ENCODE measurements around the gene GAPDHS.

GAPDHS gene

GRCh38 chr19:35533201-35533821 lies at the start of gene GAPDHS:
Gene GAPDHS, plus strand, starts transcription at chr19:35533456. Its CDS starts 72 bp downstream, at chr19:35533528.
- TF ChIP-seq GATA2 (IDR thresholded peaks at IDR 0.05; ENCODE audit: low read depth, low read length) (no peak), GATA3 (IDR thresholded peaks at IDR 0.05; ENCODE audit: low read depth, low read length) (no peak)

DNA sequence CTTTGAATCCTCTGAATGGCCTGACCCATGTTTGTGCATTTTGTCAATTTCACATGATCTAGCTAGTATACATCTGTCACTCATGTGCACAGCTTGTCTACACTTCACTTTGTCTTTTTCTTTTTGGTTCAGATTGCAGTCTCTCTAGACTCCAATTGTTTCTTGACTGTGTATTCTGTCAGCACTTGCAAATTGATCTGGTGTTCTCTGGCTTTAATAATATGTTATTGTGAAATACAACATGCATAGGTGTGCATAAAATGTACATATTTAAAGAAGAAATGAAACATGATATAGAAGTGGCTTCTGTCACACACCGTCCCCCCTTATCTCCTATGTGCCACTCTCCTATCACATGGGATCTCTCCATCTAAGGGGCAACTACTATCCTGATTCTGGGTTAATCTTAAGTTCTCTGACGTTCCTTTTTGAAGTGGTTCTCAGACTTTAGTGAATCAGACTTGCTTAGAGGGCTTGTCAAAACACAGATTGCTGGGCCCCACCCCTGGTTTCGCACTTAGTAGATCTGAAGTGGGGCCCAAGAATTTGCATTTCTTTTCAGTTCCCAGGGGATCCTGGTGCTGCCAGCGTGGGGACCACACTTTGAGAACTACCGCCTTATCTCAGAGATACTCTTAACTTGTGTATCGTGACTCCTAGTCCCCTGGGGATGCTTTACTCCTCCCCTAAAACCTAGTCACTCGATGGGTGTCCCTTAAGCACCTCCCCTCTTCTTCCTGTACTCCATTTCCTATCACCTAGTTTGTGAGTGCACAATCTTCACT lies 48.8 kb upstream of the GAPDHS start:
- TF ChIP-seq GATA2 (IDR thresholded peaks at IDR 0.05; ENCODE audit: low read depth, low read length), result no peak
- no peak for TF ChIP-seq GATA3 (IDR thresholded peaks at IDR 0.05; ENCODE audit: low read depth, low read length)

DNA sequence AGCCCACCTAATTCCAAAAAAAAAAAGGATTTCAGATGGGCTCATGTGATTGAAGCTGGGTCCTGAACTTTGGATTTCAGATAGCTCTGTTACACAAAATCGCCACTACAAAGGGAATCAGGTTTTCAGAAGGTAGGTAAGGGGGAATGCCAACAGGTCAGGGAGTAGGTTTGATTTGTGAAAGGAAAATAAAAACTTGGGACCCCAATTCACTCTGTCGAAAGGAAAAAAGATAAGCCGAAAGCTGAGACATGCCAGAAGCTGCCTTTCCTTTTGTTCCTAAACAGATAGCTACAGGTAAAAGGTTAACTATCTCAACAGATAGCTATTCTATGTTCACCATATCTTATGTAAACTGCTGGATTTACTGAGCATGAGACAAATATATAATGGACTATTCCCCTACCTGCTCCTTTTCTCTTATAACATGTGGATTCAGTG lies 47.0 kb upstream of the GAPDHS start:
- no peak for TF ChIP-seq GATA2 (IDR thresholded peaks at IDR 0.05; ENCODE audit: low read depth, low read length)
- no peak for TF ChIP-seq GATA3 (IDR thresholded peaks at IDR 0.05; ENCODE audit: low read depth, low read length)

GRCh38 chr19:35487656-35488182 lies 45.5 kb upstream of the GAPDHS start:
- no peak for TF ChIP-seq GATA2 (IDR thresholded peaks at IDR 0.05; ENCODE audit: low read depth, low read length)
- no peak for TF ChIP-seq GATA3 (IDR thresholded peaks at IDR 0.05; ENCODE audit: low read depth, low read length)

GRCh38 chr19:35488677-35489076 lies 44.6 kb upstream of the GAPDHS start:
- TF ChIP-seq GATA2 (IDR thresholded peaks at IDR 0.05; ENCODE audit: low read depth, low read length), result no peak
- TF ChIP-seq GATA3 (IDR thresholded peaks at IDR 0.05; ENCODE audit: low read depth, low read length), result no peak

GRCh38 chr19:35490364-35490763 lies 42.9 kb upstream of the GAPDHS start, which contains the start of gene KRTDAP:
Gene KRTDAP, minus strand, starts transcription at chr19:35490464. Its CDS starts 22 bp downstream, at chr19:35490442.
- TF ChIP-seq GATA3 (IDR thresholded peaks at IDR 0.05; ENCODE audit: low read depth, low read length) (no peak), GATA2 (IDR thresholded peaks at IDR 0.05; ENCODE audit: low read depth, low read length) (no peak)

DNA sequence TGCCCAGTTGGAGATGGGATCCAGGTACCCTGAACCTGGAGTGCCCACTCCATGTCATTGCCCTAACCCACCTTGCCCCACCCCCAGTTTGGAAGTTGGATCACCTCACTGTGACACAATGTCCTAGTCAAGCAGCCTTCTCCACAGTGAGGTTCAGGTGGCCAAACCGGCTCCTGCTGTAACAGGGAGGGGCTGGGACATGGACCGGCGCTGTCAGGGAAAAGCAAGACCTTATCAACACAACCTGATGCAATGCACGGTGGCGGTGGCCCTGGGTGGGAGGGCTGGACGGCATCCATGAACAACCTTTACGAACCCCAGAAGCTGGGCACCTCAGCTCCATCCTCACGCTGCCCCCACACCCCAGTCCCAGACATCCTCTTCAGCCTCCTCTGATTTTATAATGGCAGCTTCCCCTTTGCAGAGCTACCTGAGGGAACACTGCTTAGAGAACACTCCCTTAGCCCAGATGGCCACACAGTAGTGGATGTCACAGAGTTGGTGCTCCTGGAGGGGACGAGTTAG lies 41.4 kb upstream of the GAPDHS start:
- no peak for TF ChIP-seq GATA3 (IDR thresholded peaks at IDR 0.05; ENCODE audit: low read depth, low read length)

DNA sequence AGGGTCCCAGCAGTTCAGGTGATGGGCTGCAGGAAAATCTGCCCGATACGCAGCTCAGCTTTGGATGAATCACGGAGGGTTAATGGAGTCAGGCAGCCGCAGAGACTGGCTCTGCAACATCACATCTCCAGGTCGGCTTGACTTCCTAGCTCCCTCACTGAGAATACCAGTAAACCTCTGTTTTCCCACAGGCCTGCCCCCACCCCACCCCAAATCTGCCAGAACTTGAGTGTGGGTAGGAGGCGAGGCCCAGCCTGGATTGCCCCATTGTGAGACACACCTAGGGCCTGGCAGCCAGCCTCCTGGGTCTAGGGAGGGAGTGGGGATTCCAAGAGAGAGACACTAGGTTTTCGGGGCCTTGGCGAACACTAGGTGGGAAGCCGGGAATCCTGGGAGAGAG lies 39.3 kb upstream of the GAPDHS start:
- TF ChIP-seq GATA3 (IDR thresholded peaks at IDR 0.05; ENCODE audit: low read depth, low read length), result no peak

- TF ChIP-seq GATA3 (IDR thresholded peaks at IDR 0.05; ENCODE audit: low read depth, low read length) (no peak), GATA2 (IDR thresholded peaks at IDR 0.05; ENCODE audit: low read depth, low read length) (no peak)
Measured at GRCh38 chr19:35495107-35496064, 37.9 kb upstream of the GAPDHS start.

DNA sequence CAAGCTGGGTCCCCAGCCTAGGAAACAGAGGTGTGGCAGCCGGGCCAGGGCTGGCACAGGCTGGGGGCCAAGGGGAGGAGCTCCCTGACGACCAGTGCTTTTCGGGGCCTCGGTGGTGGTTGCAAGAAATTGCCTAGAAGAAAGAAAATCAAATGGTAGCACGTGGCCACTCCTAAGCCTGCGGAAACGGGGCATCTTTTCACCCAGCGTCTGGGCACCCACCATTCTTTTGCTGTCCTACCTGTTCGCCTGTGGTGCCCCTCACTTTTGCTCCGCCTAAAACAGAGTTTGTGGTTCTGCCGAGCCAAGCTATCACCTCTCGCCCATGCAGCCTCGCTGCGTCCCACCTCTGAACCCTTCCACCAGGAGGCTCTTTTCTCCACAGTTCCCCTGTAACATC lies 35.9 kb upstream of the GAPDHS start:
- TF ChIP-seq GATA2 (IDR thresholded peaks at IDR 0.05; ENCODE audit: low read depth, low read length) (no peak), GATA3 (IDR thresholded peaks at IDR 0.05; ENCODE audit: low read depth, low read length) (no peak)

- TF ChIP-seq GATA3 (IDR thresholded peaks at IDR 0.05; ENCODE audit: low read depth, low read length) (no peak), GATA2 (IDR thresholded peaks at IDR 0.05; ENCODE audit: low read depth, low read length) (no peak)
Measured at GRCh38 chr19:35498220-35498619, 35.0 kb upstream of the GAPDHS start.

- TF ChIP-seq GATA2 (IDR thresholded peaks at IDR 0.05; ENCODE audit: low read depth, low read length), result no peak
- no peak for TF ChIP-seq GATA3 (IDR thresholded peaks at IDR 0.05; ENCODE audit: low read depth, low read length)
Measured at GRCh38 chr19:35498984-35499527, 34.2 kb upstream of the GAPDHS start.

- TF ChIP-seq GATA3 (IDR thresholded peaks at IDR 0.05; ENCODE audit: low read depth, low read length) (no peak), GATA2 (IDR thresholded peaks at IDR 0.05; ENCODE audit: low read depth, low read length) (no peak)
Measured at GRCh38 chr19:35500611-35501010, 32.6 kb upstream of the GAPDHS start.

Measured in SH-SY5Y (cell line).